ENCODE results near the gene GABARAPL2. TPM values are rescaled to one million over a fixed set of nuclear protein-coding genes. Genes with fewer than 3 reads are reported as not detected.

Gene GABARAPL2
- total RNA-seq, 1 donor from 2014 or later = 74.9 TPM

- H3K4me1 Mint-ChIP-seq = peaks cover 6% of the 10 kb centered on the region
- no peaks in the 10 kb centered on the region for H3K9me3 Mint-ChIP-seq
- H3K27ac Mint-ChIP-seq = no peak overlapping the region
- no peak for TF ChIP-seq CTCF (IDR thresholded peaks at IDR 0.05; ENCODE audit: unreplicated experiment)
- no peak for DNase-seq (ENCODE audit: low spot score in 2 of 2, unreplicated experiment in 2 of 2)
- H3K36me3 Mint-ChIP-seq = no peaks in the 10 kb centered on the region
- no peak overlapping the region for H3K4me3 Mint-ChIP-seq
- H3K27me3 Mint-ChIP-seq (ENCODE audit: low read depth) = no peaks in the 10 kb centered on the region
Measured at GRCh38 chr16:75550211-75550662, 15.9 kb upstream of the GABARAPL2 start.

GRCh38 chr16:75552951-75553350 lies 13.2 kb upstream of the GABARAPL2 start:
- DNase-seq (ENCODE audit: low spot score in 2 of 2, unreplicated experiment in 2 of 2) = no peak
- TF ChIP-seq CTCF (IDR thresholded peaks at IDR 0.05; ENCODE audit: unreplicated experiment) = no peak
- Mint-ChIP-seq H3K27ac (no peak overlapping the region), H3K4me1 (peaks cover 13% of the 10 kb centered on the region), H3K27me3 (ENCODE audit: low read depth) (no peaks in the 10 kb centered on the region), H3K4me3 (no peak overlapping the region), H3K36me3 (no peaks in the 10 kb centered on the region), H3K9me3 (no peaks in the 10 kb centered on the region)

- no peaks in the 10 kb centered on the region for H3K36me3 Mint-ChIP-seq
- peaks cover 31% of the 10 kb centered on the region for H3K4me1 Mint-ChIP-seq
- H3K4me3 Mint-ChIP-seq = peak overlapping the region; percentile 96
- no peaks in the 10 kb centered on the region for H3K27me3 Mint-ChIP-seq (ENCODE audit: low read depth)
- peak; percentile 42 to 56 for DNase-seq (ENCODE audit: low spot score in 2 of 2, unreplicated experiment in 2 of 2)
- peak overlapping the region; percentile 96 for H3K27ac Mint-ChIP-seq
- no peaks in the 10 kb centered on the region for H3K9me3 Mint-ChIP-seq
- TF ChIP-seq CTCF (IDR thresholded peaks at IDR 0.05; ENCODE audit: unreplicated experiment) = no peak
Measured at GRCh38 chr16:75555213-75555706, 10.9 kb upstream of the GABARAPL2 start.

- Mint-ChIP-seq H3K27me3 (ENCODE audit: low read depth) (no peaks in the 10 kb centered on the region), H3K4me3 (peak within 1 kb of the TSS; percentile 96), H3K4me1 (peaks cover 31% of the 10 kb centered on the region), H3K36me3 (no peaks in the 10 kb centered on the region), H3K9me3 (no peaks in the 10 kb centered on the region), H3K27ac (peak within 1 kb of the TSS; percentile 96)
- TF ChIP-seq CTCF (IDR thresholded peaks at IDR 0.05; ENCODE audit: unreplicated experiment) = no peak
- DNase-seq (ENCODE audit: low spot score in 2 of 2, unreplicated experiment in 2 of 2) = peak; percentile 91 to 95
Measured at GRCh38 chr16:75555707-75556430, 10.3 kb upstream of the GABARAPL2 start, which contains the start of gene TMEM231. Gene TMEM231, minus strand, starts transcription at chr16:75556252. Its CDS starts 43 bp downstream, at chr16:75556209.

- Mint-ChIP-seq H3K4me3 (peak overlapping the region; percentile 96), H3K27me3 (ENCODE audit: low read depth) (no peaks in the 10 kb centered on the region), H3K9me3 (no peaks in the 10 kb centered on the region), H3K36me3 (no peaks in the 10 kb centered on the region), H3K27ac (peak overlapping the region; percentile 93), H3K4me1 (peaks cover 31% of the 10 kb centered on the region)
- no peak for TF ChIP-seq CTCF (IDR thresholded peaks at IDR 0.05; ENCODE audit: unreplicated experiment)
- DNase-seq (ENCODE audit: low spot score in 2 of 2, unreplicated experiment in 2 of 2) = no peak
Measured at GRCh38 chr16:75556431-75556950, 9.7 kb upstream of the GABARAPL2 start.
